Loucy (cell line): Measurements from ENCODE around the gene PAM.
"Not testable (repeated sequence)": the region's sequence is repeated elsewhere in the genome, so short reads cannot be mapped to it uniquely, and the experiment has no call there.

Source experiments
- H2AFZ ChIP-seq: fragments of 200-600 bp; sonication (generic); 2 replicates; pipeline ENCODE4 v1.6.0; 2016; ENCODE audit warnings: antibody characterized with exemption, mild to moderate bottlenecking, low read length, moderate library complexity
- H3F3A ChIP-seq: fragments of 200-600 bp; 2 replicates; pipeline ENCODE4 v1.6.0; 2016; ENCODE audit warnings: antibody characterized with exemption, low read depth, mild to moderate bottlenecking
- H3K27me3 ChIP-seq: fragments of 200-600 bp; sonication (generic); 2 replicates; pipeline ENCODE4 v1.6.1; 2014; ENCODE audit warnings: low read length, mild to moderate bottlenecking; ENCODE audit not compliant: insufficient read depth, poor library complexity, severe bottlenecking
- H3K36me3 ChIP-seq: fragments of 200-600 bp; sonication (generic); 2 replicates; pipeline ENCODE4 v1.6.1; 2016; ENCODE audit warnings: low read length; ENCODE audit not compliant: insufficient read depth
- H3K4me1 ChIP-seq: fragments of 200-600 bp; sonication (generic); 2 replicates; pipeline ENCODE4 v1.5.1; 2014; ENCODE audit warnings: low read length, mild to moderate bottlenecking; ENCODE audit not compliant: insufficient read depth, poor library complexity, severe bottlenecking
- H3K4me2 ChIP-seq: fragments of 200-600 bp; sonication (generic); 2 replicates; pipeline ENCODE4 v1.6.0; 2014; ENCODE audit warnings: antibody characterized with exemption, low read length, low read depth, mild to moderate bottlenecking; ENCODE audit not compliant: poor library complexity, severe bottlenecking
- H3K4me3 ChIP-seq: fragments of 200-600 bp; sonication (generic); 2 replicates; pipeline ENCODE4 v1.5.1; 2014; ENCODE audit warnings: low read length, mild to moderate bottlenecking, mixed read lengths; ENCODE audit not compliant: poor library complexity, severe bottlenecking
- H3K79me2 ChIP-seq: fragments of 200-600 bp; sonication (generic); 2 replicates; pipeline ENCODE4 v1.6.1; 2014; ENCODE audit warnings: low read length; ENCODE audit not compliant: insufficient read depth
- H3K9ac ChIP-seq: fragments of 200-600 bp; sonication (generic); 2 replicates; pipeline ENCODE4 v1.6.0; 2014; ENCODE audit warnings: mild to moderate bottlenecking, low read depth, low read length, moderate library complexity; ENCODE audit not compliant: poor library complexity, severe bottlenecking
- H3K9me2 ChIP-seq: fragments of 200-600 bp; sonication (generic); replicated peaks from 2 replicates; pipeline ENCODE4 v1.6.1; 2016; ENCODE audit warnings: low read depth, low read length, mixed read lengths
- H3K9me3 ChIP-seq: fragments of 200-600 bp; sonication (generic); 2 replicates; pipeline ENCODE4 v1.6.1; 2014; ENCODE audit warnings: mild to moderate bottlenecking, antibody characterized with exemption, low read length, low read depth; ENCODE audit not compliant: insufficient read depth
- H4K20me1 ChIP-seq: fragments of 200-600 bp; sonication (generic); 2 replicates; pipeline ENCODE4 v1.6.0; 2014; ENCODE audit warnings: antibody characterized with exemption, low read length, mild to moderate bottlenecking; ENCODE audit not compliant: insufficient read depth, poor library complexity, severe bottlenecking
- EZH2phosphoT487 ChIP-seq: fragments of 200-600 bp; IDR thresholded peaks from 2 replicates; pipeline ENCODE4 v1.6.1; 2018; ENCODE audit warnings: antibody characterized with exemption, mild to moderate bottlenecking, moderate library complexity, borderline replicate concordance
- TF ChIP-seq, protein P1 (sequence below): fragments of 200-600 bp; sonication (generic); conservative IDR thresholded peaks from 2 replicates; pipeline ENCODE4 v1.5.1; 2014; ENCODE audit warnings: mild to moderate bottlenecking, antibody characterized with exemption, low read length

The PAM gene

DNA sequence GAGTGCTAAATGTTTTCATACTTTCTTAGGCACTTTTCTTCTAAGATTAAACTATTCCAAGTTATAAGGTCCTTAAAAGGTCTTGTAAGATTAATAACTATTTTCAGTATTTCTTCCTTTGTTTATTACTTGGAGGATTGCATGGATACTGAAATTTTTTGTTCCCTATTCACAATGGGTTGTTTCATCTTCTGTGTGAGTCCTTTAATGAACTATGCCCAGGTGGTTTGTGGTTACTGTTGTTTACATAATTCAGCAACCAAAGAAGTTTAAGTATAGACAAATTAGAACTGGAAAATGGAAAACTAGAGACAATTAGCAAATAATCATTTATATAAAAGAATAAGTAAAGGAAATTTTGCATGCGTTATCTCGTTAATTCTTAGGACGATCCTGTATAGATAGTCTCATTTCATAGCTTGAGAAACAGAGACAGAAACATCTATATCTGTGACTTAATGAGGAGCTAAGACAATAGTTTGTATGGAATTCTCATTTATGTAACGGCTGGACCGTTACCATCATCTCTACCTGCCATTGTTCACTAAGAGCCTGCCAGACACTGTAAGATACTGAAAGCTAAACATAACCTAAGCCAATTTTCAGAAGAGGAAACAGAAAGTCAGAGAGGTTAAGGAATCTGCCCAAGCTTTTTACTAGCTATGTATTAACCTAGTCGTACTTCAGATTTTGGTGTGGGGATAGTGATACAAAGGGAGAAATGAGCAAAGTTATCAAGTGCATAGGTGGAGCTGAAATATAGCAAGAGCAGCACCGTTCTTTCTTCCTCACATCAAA, 148.2 kb downstream of the PAM start:
- Histone ChIP-seq H3K4me3 (no peak overlapping the region), H3K27me3 (no peaks in the 10 kb centered on the region), H3K36me3 (no peaks in the 10 kb centered on the region), H2AFZ (no peak overlapping the region), H4K20me1 (no peaks in the 10 kb centered on the region), H3K79me2 (no peaks in the 10 kb centered on the region), H3K9me3 (no peaks in the 10 kb centered on the region; the same call in 1 of the 2 replicates), H3K9me2 (no peaks in the 10 kb centered on the region), H3K4me2 (no peak overlapping the region), H3K4me1 (no peaks in the 10 kb centered on the region), H3F3A (no peaks in the 10 kb centered on the region), H3K9ac (no peak overlapping the region)
- TF ChIP-seq, protein P1, sequence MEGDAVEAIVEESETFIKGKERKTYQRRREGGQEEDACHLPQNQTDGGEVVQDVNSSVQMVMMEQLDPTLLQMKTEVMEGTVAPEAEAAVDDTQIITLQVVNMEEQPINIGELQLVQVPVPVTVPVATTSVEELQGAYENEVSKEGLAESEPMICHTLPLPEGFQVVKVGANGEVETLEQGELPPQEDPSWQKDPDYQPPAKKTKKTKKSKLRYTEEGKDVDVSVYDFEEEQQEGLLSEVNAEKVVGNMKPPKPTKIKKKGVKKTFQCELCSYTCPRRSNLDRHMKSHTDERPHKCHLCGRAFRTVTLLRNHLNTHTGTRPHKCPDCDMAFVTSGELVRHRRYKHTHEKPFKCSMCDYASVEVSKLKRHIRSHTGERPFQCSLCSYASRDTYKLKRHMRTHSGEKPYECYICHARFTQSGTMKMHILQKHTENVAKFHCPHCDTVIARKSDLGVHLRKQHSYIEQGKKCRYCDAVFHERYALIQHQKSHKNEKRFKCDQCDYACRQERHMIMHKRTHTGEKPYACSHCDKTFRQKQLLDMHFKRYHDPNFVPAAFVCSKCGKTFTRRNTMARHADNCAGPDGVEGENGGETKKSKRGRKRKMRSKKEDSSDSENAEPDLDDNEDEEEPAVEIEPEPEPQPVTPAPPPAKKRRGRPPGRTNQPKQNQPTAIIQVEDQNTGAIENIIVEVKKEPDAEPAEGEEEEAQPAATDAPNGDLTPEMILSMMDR = no peak
- no peak for TF ChIP-seq EZH2phosphoT487

- no peaks in the 10 kb centered on the region for H3K9me2 ChIP-seq
- H3K79me2 ChIP-seq = no peaks in the 10 kb centered on the region
- no peaks in the 10 kb centered on the region for H3F3A ChIP-seq
- no peak overlapping the region for H2AFZ ChIP-seq
- no peak overlapping the region for H3K4me3 ChIP-seq
- no peaks in the 10 kb centered on the region; the same call in 1 of the 2 replicates for H3K9me3 ChIP-seq
- no peaks in the 10 kb centered on the region for H3K36me3 ChIP-seq
- H3K27me3 ChIP-seq = no peaks in the 10 kb centered on the region
- H3K9ac ChIP-seq = no peak overlapping the region
- no peaks in the 10 kb centered on the region for H3K4me1 ChIP-seq
- no peaks in the 10 kb centered on the region for H4K20me1 ChIP-seq
- no peak overlapping the region for H3K4me2 ChIP-seq
- TF ChIP-seq, protein P1 = no peak
- TF ChIP-seq EZH2phosphoT487 = no peak
Measured at GRCh38 chr5:102905056-102905455, 150.0 kb downstream of the PAM start.

DNA sequence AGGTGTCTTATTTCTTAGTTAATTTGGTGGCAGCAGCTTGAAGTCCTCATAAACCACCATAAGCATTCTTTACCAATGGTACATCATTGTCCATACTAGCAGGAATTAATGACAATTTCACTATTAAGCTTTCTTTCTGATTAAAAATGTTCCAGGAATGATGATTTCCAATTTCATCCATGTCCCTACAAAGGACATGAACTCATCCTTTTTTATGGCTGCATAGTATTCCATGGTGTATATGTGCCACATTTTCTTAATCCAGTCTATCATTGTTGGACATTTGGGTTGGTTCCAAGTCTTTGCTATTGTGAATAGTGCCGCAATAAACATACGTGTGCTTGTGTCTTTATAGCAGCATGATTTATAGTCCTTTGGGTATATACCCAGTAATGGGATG, 152.0 kb downstream of the PAM start:
- H3K36me3 ChIP-seq, H3K4me2 ChIP-seq, H3K4me3 ChIP-seq, H3K9ac ChIP-seq, H3K4me1 ChIP-seq, H3F3A ChIP-seq, H4K20me1 ChIP-seq, H3K79me2 ChIP-seq, H3K9me2 ChIP-seq, H3K9me3 ChIP-seq, H3K27me3 ChIP-seq, H2AFZ ChIP-seq: not testable (repeated sequence)
